Lower leg skin (tissue), 3 donors: ENCODE data around the gene SPOCK1.

Experiments
- POLR2A ChIP-seq, 2 donors: fragments of 450-650 bp; IDR thresholded peaks; one replicate each; pipeline ENCODE4 v1.6.1; 2016 to 2017; ENCODE audit warnings: antibody characterized with exemption in 2 of 2, mild to moderate bottlenecking in 1 of 2, moderate library complexity in 1 of 2
- TF ChIP-seq, protein P1 (sequence below), 3 donors: fragments of 450-650 bp; IDR thresholded peaks; one replicate each; pipeline ENCODE4 v1.5.1; 2016; ENCODE audit warnings: antibody characterized with exemption in 3 of 3, mild to moderate bottlenecking in 3 of 3, moderate library complexity in 2 of 3

DNA sequence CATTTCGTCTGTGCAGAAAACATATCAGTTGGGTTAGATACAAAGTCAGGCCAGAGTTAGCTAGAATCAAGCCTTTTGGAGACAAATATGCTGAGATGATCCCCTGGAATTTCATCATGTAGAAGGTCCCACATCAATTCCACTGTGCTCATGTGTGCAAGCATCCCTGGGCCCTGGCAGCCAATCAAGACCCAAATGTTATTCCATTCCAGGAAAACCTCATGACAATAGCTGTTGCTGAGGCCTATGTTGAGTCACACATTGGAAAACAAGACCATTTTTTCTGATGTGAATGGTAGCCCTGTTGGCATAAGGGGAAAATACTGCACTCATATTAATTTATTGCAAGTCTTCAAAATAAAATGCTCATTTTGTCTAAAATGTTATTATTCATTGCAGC lies 11.5 kb downstream of the SPOCK1 start:
- no peak for TF ChIP-seq POLR2A (IDR thresholded peaks at IDR 0.05)
- TF ChIP-seq, protein P1, sequence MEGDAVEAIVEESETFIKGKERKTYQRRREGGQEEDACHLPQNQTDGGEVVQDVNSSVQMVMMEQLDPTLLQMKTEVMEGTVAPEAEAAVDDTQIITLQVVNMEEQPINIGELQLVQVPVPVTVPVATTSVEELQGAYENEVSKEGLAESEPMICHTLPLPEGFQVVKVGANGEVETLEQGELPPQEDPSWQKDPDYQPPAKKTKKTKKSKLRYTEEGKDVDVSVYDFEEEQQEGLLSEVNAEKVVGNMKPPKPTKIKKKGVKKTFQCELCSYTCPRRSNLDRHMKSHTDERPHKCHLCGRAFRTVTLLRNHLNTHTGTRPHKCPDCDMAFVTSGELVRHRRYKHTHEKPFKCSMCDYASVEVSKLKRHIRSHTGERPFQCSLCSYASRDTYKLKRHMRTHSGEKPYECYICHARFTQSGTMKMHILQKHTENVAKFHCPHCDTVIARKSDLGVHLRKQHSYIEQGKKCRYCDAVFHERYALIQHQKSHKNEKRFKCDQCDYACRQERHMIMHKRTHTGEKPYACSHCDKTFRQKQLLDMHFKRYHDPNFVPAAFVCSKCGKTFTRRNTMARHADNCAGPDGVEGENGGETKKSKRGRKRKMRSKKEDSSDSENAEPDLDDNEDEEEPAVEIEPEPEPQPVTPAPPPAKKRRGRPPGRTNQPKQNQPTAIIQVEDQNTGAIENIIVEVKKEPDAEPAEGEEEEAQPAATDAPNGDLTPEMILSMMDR (IDR thresholded peaks at IDR 0.05): no peak
